ENCODE data around the gene BORCS8.

BORCS8 gene

DNA sequence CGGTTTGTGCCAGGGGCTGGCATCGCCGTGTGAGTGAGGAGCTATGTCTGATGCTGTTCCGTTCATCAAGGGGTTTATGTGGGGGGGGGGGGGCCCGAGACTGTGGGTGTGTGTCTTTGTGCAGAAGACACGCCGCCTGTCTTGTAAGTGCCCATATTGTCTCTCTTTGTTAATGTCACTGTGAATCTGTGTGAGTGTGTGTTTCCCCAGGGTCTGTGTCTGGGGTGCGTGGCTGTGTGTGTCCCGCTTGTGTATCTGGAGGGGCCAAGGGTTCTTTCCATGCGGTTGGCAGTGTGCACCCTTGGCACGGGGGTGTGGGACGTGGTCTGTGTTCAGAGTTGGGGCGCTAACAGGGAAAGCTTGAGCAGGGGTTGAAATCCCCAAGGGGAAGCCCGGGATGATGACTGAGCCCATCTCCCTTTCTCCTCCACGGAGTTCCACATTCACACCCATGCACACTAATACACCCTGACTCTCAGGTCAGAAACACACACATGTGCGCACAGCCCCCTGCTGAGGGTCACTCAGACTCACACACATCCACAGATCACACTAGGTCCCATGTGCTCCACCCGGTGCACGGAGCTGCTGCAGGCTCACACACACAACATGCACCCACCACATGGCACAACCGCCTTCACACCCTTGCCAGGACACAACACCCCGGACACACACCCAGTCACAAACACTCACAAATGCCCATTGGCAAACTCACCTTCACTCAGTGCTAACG is 21.6 kb upstream of the BORCS8 start:
- DNase-seq (no peak), ATAC-seq (no peak)

DNA sequence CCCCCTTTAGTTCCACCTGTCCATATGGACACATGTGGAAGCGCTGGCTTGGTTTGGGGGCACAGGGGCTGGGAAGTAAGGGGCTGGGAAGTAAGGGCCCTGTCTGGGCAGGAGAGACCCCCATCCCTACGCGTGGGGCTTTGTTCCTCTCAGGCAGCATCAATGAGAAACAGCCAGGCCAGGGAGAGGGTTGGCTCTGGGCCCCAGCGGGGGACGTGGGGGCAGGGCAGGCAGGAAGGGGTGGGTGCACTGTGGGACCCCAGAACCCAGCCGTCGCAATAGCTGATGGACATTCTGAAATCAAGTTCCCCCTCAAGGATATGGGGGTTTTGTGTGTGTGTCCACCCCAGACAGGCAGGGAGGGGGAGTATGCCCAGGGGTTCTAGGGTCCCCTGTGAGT is 21.0 kb upstream of the BORCS8 start:
- no peak for DNase-seq
- no peak for ATAC-seq

DNA sequence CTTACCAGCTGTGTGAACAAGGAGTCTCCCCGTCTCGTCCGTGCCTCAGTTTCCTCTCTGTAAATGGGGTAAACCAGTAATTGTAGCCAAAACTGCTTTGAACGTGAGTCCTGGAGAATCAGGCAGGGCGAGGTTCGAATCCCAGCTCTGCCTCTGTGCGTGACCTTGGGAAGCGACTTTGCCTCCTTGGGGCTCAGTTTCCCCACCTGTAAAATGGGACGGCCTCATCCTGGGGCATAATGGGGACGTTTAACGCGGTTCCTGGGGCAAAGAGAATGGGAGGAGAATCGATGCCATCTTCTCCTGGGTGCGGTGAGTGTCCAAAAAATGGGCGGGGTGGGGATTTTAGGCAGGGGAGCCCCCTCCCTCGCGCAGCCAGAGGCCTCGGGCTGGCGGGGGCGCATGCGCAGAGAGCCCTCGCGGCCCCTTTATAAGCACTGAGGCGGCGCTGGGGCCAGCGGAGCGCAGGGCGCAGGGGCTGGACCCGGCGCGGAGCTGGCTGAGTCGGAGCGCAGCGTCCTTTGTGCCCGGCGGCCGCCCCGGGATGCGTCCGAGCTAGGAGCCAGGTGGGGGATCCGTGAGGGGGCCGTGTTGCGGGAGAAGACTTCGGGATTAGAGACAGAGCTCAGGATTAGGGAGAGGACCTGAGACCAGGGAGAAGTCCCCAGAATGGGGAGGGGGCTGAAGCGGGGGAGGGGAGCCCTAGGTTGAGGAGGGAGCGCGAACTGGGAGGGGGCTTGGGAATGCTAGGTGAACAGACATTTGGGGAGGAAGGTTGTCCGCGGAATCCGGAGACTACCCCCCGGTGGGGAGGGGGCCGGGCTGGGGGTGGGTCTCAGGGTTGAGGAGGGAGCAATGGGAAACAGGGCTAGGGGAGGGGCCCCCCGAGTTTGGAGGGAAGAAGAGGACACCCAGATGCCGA is 19.8 kb upstream of the BORCS8 start, which contains the start of gene NCAN:
NCAN (plus strand) TSS at position 460 of the 922 bp plus-strand sequence. CDS start 4,996 bp downstream, outside the sequence.
- ATAC-seq (no peak), DNase-seq (no peak)

DNA sequence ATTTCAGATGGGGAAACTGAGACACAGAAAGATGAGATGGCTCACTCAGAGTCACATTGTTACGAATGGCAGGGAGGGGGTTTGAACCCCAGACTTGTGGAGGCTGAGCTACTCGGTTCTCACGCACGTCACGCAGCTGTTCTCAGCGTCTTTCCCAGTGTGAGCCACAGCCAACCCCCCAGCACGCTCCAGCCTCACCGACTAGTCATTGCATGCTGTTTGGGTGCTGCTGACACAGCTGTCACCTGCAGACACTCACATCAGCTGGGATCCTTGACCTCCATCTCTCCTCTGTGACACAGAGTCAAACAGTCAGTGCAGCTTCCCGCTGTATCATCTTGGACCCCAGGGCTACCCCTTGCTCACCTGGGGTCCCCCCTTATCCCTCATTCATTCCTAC is 17.4 kb upstream of the BORCS8 start:
- ATAC-seq (no peak), DNase-seq (no peak)

DNA sequence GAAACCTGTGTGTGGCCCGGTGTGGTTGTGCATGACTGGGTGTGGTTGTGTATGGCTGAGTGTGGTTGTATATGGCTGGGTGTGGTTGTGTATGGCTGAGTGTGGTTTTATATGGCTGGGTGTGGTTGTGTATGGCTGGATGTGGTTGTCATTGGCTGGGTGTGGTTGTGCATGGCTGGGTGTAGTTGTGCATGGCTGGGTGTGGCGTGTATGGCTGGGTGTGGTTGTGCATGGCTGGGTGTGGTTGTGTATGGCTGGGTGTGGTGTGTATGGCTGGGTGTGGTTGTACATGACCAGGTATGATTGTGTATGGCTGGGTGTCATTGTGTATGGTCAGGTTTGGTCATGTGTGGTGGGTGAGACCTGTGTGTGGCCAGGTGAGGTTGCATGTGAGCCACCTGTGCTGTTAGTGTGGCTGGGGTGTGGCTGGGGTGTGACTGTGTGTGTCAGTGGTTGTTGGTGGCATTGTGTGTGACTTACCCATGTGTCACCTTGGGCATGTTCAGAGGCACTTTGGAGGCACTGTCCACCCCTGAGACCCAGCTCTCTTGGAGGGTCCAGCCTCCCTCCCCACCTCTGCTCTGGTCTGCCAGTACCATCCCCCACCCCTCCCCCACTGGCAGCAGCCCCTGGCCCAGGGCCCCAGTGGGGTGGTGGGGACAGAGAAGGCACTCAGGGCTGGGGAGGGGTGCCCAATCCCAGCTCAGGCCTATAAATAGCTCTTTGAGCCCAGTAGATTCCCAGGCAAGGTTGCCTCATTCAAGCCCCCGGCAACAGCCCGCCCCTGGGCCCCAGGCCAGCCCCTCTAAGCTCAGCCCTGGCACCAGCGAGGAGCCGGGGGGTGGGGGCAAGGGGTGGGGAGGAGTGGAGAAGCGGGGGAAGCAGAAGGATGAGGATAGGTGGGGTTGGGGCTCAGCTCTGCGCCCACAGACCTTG is 16.0 kb upstream of the BORCS8 start:
- ATAC-seq (no peak), DNase-seq (no peak)

DNA sequence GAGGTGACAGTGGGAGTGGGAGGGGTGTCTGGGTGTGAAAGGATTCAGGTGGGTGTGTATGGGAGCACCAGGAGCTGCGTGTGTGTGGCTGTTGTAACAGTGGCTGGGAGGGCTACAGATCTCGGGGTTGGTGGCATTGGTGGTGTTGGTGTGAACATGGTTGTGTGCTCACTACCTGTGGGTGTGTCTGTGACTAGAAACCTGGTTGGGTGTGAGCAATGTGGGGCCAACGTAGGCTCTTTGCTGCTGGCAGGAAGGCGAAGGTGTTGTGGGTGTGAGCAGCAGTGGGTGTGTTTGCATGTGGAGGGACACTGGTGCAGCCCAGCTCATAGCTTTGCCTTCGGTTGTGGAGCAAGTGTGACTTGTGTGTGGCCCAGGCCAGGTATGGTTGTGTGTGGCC is 15.0 kb upstream of the BORCS8 start:
- DNase-seq: no peak
- no peak for ATAC-seq

DNA sequence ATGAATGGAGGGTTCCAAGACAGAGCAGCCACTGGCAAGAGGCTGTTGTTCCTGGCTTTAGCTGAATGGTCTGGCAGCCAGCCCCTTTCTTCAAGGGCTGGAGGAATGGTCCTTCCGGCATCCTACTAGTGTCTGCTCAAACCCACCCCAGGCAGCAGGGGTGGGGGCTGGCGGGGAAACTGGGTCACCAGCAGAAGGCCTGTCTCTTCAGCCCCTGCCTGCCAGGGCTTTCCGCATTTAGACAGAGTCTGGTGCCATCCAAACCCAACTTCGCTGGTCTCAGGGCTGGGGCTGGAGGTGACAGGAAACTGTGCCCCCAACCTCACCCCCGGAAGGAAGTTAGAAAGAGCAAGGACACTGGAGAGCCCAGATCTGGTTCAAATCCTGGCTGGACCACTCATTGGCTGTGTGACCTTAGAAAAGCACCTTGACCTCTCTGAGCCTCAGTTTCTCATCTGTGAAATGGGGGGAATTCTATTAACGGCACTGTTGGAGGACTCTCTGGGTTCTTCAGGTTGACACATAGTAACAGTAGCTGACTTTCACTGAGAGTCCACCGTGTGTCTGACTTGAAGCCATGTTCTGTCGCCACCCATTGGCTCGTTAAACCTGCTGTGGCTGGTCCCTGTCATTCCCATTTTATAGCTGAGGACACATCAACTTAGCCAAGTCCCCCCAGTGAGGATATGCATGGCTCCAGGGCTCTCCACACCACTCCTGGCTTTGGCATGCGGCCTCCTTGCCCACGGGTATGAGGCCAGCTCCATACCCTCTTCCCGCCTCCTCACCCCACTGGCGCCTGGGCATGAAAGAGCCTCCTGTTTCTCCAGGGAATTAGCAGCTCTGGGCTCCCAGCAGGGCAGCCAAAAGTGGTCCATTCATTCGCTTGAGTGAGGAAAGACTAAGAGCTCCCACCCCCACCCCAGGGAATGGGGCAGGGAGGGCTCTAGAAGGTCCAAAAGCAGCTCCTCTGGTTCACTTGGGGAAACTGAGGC is 13.8 kb upstream of the BORCS8 start:
- ATAC-seq (no peak), DNase-seq (no peak)

DNA sequence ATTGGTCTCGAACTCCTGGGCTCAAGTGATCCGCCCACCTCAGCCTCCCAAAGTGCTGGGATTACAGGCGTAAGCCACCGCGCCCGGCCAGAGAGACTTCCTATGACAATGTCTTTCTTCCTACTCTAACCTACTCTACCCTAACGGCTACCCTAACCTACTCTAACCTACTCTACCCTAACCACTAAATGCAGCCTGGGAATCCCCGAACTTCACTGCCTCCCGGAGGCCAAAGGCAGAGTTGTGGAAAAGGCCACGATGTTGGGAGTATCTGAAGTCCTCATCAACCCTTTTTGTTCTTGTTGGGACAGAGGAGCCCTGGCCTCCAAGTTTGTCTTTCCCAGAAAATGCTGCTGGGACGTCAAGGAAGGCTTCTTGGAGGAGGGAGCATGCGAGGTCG is 12.2 kb upstream of the BORCS8 start:
- no peak for ATAC-seq

DNA sequence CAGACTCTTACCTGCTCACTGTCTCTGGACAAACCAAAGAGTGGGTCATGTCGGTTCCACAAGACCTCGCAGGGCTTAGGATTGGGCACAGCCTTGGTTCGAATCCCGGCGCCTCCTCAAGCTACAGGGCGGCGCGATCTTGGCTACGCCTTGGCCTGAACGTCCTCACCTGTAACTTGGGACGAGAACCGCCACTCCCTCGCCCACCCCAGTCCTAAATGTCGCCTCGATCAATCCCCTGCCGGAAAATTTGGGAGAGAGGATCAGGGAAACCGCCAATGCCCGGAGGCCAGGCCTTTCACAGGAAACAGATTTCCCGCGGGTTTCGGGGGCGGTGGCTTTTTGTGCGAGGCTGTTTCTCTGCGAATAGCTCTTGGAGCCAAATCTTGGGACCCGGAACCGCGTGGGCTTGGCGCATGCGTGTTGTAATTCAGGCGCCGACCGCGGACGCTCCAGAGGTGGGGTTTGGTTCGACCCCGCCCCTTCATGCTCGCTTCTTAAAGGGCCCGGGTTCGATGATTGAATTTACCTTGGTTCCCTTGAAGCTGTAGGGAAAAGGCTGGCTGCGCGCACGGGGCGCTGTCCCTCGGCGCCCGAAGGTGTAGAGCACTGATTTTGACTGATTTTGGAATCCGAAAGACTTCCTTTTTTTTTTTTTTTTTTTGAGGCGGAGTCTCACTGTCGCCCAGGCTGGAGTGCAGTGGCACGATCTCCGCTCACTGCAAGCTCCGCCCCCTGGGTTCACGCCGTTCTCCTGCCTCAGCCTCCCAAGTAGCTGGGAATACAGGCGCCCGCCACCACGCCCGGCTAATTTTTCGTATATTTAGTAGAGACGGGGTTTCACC is 11.3 kb upstream of the BORCS8 start, which contains the start of gene NR2C2AP:
NR2C2AP (minus strand) TSS at position 403 of the 845 bp plus-strand sequence; CDS start at position 49, 354 bp downstream.
- DNase-seq (peak; percentile 96), ATAC-seq (peak; percentile 82)

More for the DNA sequence above, 12.2 kb upstream of the BORCS8 start:
- DNase-seq: no peak

DNA sequence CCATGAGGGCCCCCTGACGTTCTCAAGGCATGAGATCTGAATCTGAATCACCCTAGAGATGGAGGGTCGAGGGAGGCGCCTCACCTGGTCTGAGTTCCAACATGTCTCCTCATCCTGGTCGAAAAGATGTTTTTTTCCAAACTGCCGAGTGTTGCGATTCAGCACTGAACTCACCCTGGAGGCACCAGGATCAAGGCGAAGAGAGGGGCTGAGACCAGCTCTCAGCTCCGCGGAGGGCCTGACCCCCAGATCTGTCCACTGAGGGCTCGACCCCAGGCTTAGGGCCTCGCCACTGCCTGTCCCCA is 10.7 kb upstream of the BORCS8 start:
- DNase-seq: no peak
- ATAC-seq: peak; percentile 2

DNA sequence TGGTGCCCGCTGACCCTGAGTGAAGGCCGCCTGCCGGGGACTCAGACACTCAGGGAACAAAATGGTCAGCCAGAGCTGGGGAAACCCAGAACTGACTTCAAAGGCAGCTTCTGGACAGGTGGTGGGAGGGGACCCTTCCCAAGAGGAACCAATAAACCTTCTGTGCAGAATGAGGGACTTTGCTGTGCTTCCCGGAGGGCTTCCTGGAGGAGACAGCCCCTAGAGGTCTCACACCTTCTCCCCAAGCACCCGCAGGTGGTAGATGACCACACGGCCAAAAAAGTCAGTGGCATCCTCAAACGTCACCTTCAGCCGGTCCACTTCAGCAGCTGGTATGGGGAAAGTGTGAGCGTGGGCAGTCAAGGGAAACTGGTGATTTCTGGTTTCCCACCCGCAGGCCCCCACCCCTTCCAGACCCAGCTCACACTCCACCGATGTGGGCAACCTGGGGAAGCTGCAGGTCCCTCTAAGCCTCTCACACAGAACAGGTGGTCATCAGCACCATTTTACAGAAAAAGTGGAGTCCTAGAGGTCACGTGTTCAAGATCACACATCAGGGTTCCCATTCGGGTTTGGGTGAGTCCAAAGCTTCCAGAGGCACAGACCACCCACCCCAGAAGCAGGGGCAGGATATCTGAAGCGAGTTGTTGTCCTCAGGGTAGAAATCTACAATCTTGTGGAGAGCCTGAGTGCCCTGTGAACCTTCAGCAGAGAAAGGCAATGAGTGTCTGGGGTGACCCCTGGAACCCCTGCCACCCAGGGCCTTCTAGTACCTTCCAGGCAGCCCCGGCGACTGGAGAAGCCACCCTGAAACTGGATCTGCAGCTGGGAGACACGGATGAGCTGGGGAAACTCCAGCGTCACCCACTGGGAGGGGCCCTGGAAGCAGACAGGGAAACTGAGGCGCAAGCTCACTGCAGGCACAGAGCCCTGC is 10.0 kb upstream of the BORCS8 start:
- ATAC-seq (no peak), DNase-seq (no peak)

DNA sequence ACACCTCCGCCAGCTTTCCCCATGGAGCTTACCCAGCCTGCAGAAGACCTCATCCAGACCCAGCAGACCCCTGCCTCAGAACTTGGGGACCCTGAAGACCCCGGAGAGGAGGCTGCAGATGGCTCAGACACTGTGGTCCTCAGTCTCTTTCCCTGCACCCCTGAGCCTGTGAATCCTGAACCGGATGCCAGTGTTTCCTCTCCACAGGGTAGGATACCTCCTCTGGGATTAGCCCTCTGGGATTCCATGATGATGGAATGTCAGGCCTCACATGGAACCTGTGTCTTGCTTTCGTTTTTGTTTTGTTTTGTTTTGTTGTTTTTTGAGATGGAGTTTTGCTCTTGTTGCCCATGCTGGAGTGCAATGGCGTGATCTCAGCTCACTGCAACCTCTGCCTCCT is 2.0 kb upstream of the BORCS8 start:
- ATAC-seq: no peak
- DNase-seq: no peak

DNA sequence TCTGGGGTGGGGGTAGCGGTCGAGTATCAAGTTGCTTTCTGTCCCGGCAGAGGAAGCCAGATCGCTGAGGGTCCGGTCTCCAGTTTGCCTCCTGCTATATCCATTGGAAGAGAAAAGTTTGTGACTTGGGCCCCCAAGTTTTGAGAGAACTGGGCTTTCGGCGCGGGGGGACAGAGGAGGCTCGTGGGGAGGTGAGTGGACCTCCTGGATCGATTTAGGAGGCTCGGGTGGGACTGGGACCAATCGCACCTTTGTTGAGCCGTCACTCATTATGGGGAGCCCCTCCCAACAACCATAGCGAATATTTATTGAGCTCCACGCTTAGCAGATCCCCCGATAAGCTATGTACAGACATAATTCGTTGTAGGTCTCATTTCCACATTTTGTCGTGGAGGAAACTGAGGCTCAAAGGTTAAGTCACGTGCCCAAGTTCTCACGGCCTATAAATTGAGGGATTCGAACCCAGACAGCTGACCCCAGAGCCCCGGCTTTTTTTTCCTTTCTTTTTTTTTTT is 1.0 kb upstream of the BORCS8 start:
- ATAC-seq: no peak
- DNase-seq: no peak

DNA sequence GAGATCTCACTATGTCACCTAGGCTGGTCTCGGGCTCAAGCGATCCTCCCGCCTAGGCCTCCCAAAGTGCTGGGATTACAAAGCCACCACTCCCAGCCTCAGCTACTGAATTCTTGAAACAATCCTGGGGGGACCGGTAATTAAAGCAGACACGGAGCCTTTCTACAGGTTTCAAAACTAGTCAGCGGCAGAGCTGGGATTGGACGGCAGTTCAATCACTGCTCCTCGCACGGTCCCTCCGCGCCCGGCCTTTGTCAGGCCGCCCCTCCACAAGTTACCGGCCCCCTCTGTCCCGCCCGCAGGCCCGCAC is 229 bp downstream of the BORCS8 start:
- no peak for DNase-seq
- no peak for ATAC-seq

DNA sequence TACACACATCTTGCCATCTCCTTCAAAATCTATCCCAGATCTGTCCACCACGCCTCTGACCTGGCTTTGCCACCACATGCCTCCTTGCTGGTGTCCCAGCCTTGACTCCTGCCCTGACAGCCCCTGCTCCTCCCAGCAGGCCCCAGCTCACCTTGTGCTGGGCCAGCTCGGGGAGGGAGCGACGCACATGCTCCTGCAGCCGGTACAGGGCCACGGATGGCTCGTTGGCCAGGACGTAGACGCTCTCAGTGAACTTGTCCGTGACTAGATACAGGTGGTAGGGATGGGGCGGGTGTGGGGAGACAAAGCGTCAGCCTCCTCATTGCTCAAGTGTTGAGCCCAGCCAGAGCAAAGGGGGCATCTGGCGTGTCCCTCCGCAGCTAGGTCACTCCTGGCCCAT is 5.2 kb downstream of the BORCS8 start:
- DNase-seq (no peak), ATAC-seq (no peak)

DNA sequence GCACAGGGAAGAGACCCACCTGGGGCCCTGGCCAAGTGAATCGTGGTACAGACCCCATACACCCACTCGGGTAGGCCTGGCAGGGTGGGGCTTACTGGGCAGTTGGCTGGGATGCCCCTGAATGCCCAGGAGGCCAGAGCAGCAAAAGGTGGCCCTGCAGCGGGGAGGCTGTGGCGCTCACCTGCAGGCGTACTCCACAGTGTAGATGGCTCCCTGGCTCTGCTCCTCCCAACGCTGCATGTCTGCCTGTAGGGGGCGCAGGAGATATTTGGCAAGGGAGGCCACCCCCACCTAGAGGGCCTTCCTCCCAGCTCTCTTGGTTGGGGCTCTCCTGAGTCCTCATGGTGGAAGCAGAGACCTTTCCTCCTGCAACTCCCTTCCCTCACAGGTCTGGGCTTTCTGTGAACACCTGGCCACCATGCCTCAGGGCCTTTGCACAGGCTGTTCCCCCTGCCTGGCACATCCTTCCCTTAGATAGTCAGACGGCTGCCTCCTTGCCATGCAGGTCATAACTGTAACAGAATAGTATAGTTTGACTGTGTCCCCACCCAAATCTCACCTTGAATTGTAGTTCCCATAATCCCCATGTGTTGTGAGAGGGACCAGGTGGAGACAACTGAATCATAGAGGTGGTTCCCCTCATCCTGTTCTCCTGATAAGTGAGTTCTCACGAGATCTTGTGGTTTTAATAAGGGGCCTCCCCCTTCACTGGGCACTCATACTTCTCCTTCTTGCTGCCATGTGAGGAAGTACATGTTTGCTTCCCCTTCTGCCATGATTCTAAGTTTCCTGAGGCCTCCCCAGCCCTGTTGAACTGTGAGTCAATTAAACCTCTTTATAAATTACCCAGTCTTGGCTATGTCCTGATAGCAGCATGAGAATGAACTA is 5.9 kb downstream of the BORCS8 start:
- ATAC-seq (peak; percentile 87), DNase-seq (peak; percentile 76)

DNA sequence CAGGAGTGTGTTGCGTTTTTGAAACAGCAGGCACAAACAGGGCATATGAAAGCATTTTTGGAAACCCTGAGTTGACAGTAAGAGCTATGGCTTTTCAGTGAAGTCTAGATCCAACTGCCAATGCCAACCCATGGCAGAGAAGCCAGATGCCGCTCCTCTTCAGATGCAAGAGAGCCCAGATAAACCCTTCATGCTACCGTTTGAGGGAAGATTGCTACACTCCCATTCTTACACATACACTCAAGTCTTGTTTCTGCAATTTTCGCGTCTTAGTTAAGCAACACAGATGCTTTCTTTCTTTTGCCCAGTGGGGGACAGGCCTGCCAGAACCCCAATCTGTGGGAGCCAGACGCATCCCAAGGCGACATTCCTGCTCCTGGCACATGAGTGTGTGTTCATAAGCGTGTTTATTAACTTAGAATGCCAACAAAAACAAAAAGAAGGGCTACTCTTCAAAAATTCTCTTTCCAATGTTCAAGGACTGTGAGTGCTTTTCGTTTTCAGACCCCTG is 10.4 kb downstream of the BORCS8 start:
- ATAC-seq (no peak), DNase-seq (no peak)
